ENCODE results near the gene THADA.

DNA sequence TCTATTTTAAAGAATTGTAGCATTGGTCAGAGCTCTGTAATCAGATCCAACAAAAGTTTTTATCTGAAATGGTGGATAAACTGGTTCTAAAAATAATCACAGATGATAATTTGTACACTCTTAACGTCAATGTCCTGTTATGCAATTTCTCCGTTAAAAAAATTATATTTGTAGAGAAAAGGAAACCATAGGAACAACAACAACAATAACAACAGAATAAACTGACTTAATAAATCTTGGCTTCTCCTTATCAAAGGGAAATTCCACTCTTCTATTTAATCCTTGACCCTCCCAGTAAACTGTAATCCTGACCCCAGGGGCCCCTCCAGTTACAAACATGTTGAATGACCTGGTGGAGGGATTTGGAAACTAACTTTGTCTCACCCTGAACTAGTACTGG, 290.8 kb downstream of the THADA start:
- TF ChIP-seq YY1 (IDR thresholded peaks at IDR 0.05; ENCODE audit: insufficient read depth, insufficient read length) (no peak), SUZ12 (IDR thresholded peaks at IDR 0.05; ENCODE audit: extremely low read depth, insufficient read depth, insufficient read length) (no peak), ZNF274 (IDR thresholded peaks at IDR 0.05; ENCODE audit: low read depth, low read length) (no peak)

Data from NT2/D1 (cell line).